Ramos (cell line): ENCODE data around the gene GPS1.

ENCODE experiments used
- in situ Hi-C: fragments of 300-500 bp; cut with MboI; formaldehyde crosslinking; loops from one replicate; pipeline ENCODE4 v1.14.3; 2022; ENCODE audit warnings: low sequenced_read_pairs; ENCODE audit not compliant: unreplicated experiment

GPS1 gene

DNA sequence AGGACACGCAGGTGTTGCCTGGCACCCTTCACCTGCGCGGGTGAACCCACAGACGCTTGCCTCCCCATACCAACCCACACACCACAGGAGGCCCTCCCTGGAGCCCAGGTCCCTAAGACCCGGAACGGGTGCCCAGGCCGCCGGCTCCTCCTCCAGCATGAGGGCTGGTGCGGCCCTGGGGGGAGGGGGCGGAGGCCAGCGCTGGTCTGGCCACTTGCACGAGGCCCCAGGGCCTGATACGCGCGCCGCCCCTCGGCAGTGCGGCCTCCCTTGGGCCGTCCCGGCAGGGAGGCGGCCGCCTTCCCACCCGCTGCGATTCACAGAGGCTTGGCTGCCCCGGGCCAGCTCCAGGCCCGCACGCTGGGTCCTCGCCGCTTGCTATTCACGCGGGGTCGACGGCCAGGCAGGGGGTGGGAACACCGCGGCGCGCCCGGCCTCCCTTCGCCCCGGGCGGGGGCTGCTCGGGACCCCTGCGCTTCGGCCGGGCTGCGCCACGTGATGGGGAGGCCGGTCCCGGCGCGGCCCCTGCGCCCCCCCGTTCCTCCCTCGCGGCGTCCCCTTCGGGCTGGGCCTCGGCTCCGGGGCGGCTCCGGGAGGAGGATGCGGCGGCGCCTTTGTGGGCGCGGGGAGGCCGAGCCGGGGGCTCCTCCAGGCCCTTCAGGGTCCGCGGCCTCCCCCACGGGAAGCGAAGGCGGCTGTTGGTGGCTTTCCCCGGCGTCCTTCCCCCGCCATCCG, 45.7 kb downstream of the GPS1 start:
- in situ Hi-C loops, result no loop called here

DNA sequence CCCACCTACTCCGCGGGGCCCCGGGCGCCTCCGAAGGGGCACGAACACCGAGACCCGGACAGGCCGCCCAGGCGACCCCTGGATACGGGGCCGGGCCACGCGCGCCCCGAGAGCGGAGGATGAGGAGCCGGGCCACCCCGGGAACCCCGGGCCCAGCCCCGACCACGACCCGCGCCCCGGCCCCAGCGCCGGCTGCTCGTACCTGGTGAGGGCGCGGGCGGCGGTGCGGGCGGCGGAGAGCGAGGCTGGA, 46.1 kb downstream of the GPS1 start:
- in situ Hi-C loops, result no loop called here

DNA sequence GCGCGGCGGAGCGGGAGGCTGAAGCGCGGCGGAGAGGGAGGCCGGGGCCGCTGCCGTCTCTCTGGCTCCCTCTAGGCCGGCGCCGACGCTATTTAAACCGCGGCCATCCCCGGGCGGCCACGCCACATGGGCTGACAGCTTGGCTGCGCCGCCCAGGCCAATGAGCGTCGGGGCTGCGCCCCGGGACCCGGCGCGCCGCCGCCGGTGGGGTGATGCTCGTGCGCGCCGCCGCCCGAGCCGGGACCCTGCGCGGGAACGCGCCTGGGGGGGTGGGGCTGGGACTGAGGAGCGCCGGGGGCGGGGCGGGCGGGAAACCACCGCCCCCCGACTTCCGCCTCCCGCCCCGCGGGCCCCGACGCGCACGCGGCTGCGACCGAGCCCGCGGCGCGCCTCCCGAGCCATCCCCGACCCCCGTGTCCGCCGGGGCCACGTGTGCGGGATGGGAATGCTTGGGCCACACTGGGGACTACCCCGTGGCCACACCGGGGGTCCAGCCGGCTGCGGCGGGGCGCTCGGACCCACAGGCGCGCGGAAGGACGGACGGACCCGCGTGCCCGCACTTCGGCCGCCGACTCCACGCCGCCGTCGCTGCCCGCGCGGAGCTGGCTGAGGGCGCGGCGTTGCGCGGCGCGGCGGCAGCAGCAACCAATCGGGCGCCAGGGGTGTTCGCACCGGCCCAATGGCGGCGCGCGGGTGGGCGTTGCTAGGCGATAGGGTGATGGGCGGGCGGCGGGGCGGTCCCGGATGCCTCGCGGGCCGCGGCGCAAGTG, 46.7 kb downstream of the GPS1 start, which contains the start of gene FASN:
Gene FASN (minus strand): TSS at position 68 of the 770 bp plus-strand sequence. CDS start 1,791 bp downstream, outside the sequence.
- in situ Hi-C loops, result no loop called here

DNA sequence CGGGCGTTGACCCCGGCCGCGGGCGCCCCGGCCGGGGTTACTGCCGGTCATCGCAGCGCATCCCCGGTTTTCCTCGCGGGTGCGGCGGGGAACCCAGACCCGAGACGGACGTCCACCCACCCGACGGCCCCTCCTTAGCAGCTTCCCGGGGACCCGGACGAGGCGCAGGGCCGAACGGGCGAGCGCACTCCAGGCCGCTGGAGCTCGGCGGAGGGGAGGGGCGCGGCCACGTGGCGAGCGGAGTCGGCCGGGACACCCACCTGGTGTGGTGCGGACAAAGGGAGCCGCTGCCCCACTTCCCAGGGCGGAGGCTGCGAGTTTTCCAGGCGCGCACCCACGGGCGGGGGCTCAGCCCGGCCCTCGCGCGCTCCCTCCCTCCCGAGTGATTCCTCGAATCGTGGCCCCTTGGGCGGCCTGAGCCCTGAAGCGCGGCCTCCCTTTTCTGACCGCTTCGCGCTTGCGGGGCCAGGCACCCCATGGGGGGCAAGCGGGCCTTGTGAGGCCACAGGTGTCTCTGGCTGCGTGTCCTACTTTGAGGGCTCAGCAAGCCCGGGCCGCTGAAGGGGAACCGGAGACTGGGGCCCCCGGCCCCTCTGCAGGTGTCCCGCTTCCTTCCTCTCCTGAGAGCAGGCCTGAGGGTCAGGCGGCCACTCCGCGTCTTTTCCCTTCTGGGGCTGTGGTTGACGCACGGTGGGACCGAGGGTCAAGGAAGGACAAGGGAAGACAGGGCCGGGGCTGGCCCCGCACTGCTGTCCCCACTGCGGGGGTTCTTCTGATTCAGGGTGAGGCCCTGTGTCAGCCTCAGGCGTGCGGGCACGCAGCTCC, 47.5 kb downstream of the GPS1 start:
- in situ Hi-C loops, result no loop called here

DNA sequence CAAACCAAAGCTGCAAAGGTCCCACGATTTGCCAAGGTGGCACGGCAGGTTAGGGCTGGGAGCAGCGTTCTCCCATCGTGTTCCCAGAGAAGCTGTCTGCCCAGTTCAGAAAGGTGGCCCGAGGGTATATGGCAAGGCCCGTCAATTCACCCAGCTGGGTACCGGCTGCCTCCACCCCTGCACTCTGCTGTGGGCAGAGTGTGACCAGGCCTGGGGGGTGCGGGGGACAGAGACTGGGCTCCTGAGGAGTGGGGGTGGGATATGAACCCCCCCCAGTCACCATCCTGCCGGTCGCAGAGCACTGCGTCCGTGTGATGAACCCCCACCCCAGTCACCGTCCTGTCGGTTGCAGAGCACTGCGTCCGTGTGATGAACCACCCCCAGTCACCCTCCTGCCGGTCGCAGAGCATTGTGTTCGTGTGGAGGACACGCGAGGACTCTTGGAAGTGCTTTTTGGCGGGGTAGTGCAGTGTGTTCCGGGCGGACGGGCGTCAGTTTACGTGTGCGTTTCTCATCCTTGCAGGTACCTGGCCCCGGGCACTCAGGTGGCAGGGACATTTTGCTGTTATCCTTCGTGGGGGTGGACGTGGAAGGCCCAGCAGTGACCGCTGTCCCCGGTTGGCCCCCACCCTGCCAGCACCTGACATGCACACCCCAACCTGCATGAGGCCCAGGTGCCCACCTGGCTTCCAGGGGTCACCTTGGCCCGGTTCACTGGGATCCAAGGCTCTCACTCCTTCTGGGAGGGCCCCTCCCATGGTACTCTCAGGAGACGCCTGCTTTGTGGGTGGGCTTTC, 49.0 kb downstream of the GPS1 start:
- in situ Hi-C loops, result no loop called here

DNA sequence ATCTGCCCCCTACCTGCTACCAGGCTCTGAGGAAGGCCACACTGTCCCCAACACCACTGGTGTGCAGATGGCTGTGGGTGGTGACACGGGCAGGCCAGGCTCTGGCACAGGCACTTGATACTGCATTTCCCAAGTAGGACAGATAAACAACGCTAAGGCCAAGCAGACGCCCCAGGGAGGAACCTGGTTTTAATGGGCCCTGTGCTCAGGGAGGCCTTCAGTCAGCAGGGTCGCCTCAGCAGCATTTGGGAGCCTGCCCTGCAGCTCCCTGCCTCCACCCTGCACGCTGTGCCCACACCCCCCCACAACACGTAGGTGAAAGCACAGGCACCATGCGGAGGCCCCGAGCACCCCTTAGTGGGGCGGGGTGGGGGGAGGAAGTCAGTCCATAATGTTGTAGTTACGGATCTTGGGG, 49.6 kb downstream of the GPS1 start:
- in situ Hi-C loops, result no loop called here

DNA sequence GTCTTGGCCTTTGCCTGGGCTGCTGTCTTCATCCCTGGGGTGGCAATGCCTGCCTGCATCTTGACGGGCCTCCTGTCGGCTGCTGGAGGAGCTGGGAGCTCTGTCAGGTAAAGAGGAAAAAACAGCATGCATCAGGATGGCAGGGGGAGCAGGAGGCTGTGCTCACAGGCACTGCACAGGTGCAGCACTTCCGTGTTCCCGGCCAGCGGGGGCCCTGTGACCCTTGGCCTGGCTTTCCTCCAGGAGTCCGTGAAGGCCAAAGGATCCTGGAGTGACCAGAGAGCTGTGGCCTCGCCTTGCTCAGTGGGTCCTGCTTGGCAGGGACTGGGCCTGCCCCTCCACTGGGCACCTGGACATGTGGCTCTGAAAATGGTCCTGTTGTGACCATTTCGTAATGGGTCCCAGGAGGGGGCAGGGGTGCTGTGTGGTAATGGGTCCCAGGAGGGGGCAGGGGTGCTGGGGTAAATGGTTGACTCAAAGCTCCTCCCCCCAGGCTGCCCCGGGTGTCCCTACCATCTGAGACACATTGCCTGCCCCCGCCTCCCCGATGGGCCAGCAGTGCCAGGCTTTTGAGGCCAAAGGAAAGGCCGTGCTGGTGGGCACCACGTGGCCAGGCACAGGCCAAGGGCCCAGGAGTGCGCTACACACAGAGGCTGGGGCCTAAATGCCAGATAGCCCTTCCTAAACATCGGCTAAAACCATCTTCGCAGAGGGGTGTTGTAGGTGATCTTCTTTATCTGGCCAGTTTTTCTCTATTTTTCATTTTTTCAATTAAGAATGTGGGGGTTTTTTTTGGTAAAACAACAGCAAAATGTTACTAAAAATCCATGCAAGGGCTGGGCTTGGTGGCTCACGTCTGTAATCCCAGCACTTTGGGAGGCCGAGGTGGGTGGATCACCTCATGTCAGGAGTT, 50.3 kb downstream of the GPS1 start:
- in situ Hi-C loops, result no loop called here

DNA sequence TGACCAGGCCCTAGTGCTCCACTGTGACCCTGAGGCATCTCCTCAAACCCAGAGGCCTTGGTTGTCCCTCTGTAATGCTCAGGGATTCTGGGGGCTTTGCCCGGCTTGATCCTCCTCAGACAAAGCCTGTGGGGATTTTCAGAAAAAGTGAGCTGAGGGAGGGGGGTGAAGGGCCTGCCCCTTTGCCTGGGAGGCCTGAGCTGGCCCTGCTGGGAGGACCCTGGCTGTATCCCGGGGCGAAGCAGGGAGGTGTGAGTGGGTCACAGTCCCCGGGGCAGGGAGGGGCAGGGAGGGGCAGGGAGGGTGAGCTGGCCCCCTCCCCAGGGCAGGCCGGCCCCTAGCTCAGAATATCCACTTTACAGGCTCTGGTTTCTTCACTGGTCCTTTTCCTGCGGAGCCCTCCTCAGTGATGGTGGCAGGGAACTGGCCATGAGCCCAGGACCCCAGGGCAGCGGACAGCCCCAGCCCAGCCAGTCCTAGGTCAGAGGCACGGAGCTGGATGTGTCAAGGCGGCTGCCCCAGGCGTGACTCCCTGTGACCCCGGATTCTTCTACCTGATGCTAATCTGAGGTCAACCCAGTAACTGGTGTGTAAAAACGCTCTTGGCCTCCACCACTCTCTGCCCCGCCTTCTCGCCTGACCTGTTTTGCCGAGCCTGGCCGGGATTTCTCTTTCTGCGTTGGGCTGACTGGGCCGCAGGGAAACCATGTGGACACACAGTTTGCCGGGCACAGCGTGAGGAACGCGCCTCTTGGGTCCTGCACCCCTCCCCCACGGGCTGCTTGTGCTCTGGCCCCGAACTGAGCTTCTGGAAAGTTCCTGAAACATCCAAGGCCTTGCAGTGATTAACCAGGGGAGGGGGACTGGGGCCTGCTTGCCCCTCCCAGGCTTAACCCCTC, 52.1 kb downstream of the GPS1 start:
- in situ Hi-C loops, result no loop called here

DNA sequence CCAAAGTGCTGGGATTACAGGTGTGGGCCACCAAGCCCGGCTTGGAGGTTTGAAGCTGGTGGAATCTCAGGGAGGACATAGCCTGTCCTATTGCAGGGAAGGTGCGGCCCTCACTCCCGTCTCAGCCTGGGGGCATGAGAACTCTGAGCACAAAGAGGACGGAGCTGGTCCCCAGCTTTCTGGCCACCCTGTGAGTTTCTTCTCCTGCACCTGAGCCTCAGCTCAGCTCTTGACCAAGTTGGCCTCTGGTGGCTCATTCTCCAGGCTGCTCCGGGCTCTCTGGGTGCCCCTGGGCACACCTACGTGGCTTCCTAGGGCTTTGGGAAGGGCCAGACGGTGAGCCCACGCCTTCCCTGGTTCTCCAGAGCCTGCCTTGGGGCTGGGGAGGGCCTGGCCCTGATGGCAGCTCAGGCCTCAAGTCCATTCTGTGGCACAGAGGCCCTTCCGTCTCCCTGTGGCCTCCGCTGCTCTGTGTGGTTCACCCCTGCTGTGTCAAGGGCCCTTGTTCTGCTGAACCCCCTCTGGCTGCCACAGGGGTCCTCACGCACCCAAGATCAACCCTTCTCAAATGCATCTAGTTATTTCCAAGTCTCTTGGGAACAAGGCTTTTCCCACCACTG, 53.2 kb downstream of the GPS1 start:
- in situ Hi-C loops, result no loop called here

DNA sequence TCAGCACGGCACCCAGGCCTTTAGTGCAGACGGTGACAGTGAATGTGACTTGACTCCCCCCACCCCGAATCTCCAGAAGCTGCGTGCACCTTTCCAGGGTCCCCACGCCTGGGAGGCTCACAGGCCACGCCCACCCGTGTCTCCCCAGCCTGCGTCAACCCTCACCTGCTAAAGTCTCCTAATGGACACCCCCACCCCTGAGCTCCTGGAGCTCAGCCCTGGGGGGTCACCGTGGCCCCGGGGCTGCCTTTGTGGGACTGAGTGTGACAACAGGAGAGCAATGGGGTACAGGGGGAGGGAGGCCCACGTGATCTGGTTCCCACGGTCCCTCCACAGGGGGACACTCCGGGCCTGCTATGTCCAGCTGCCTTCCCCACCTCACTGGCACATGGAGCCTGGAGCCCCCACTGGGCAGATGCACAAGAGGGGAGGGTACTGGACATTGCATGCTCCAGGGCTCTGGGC, 53.8 kb downstream of the GPS1 start:
- in situ Hi-C loops, result no loop called here

DNA sequence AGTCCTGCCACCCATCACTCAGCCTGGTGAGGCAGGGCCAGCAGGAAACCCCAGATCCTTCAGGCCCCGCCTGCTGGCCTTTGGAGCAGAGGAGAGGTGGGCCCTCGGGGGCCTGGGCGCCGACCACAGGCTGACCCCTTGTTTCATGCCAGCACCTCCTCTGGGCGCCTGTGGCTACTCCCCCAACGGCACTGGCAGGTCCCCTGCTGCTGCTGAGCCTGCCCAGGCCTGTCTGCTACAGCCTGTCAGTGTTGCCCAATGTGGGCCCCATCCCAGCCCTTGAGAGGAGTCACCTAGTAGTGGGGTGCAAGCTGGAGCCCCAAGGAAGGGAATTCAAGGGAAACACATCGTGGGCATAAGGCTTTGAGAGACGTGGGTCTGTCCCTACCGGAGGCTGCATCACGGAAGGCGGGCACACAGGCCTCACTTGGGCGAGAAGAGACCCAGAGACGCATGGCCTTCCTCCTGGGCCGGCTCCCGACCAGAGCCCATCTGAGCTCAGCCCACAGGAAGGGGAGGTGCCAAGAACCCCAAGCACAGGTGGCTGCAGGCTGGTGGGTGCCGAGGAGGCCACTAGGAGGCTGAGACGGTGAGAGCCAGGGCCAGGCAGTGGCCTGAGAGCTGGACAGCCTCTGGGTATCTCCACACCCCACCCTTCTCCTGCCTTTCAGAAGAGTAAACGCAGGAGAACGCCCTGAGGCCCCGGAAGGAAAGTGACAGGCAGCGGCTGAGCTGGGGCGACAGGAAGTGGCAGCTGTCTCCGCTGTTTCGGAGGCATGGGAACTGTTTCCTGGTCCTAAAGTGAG, 54.4 kb downstream of the GPS1 start:
- in situ Hi-C loops, result no loop called here

DNA sequence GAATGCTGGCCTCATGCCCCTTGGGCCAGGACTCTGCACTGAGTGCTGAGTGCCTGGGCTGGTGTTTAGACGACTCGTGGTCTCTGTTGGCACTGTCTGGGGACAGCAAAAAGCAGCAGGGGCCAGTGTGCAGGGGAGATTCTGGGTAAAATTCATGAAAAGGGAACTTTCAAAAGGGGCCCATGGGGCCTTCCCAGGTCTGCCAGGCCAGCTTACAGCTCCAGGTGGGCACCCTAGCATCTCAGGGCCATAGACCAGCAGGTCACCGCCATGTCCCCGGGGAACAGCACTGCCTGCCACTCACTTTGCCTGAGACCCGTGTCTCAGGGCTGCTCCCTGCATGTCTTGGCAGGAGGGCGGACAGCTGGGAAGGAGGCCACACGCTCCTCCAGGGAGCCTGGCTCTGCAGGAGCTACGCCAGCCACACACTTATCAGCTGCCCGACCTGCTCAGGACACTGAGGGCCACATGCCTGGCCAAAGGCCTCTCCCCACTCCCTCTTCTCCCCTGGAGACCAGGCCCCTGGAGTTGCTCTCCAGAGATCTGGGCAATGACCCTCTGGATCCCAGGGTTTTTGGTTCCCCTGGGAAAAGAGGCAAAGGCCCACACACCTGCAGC, 55.1 kb downstream of the GPS1 start:
- in situ Hi-C loops, result no loop called here
